Measurements from ENCODE around the gene TBX15.

TBX15 gene

GRCh38 chr1:118877668-118878396 is 110.3 kb downstream of the TBX15 start:
- DNase-seq: no peak

GRCh38 chr1:118871582-118872171 is 116.5 kb downstream of the TBX15 start:
- DNase-seq: no peak

GRCh38 chr1:118868387-118868786 is 119.8 kb downstream of the TBX15 start:
- no peak for DNase-seq

GRCh38 chr1:118866330-118866729 is 121.8 kb downstream of the TBX15 start:
- no peak for DNase-seq

GRCh38 chr1:118863688-118864087 is 124.5 kb downstream of the TBX15 start:
- no peak for DNase-seq

- DNase-seq: no peak
Measured at GRCh38 chr1:118862755-118863154, 125.4 kb downstream of the TBX15 start.

GRCh38 chr1:118861216-118861615 is 126.9 kb downstream of the TBX15 start:
- no peak for DNase-seq

GRCh38 chr1:118859999-118860398 is 128.1 kb downstream of the TBX15 start:
- DNase-seq: no peak

GRCh38 chr1:118846443-118846842 is 141.7 kb downstream of the TBX15 start:
- no peak for DNase-seq

- DNase-seq: no peak
Measured at GRCh38 chr1:118842452-118843201, 145.5 kb downstream of the TBX15 start.

GRCh38 chr1:118841521-118841920 is 146.6 kb downstream of the TBX15 start:
- DNase-seq: no peak
